A673 (cell line): ENCODE results near the gene AP5B1. TPM values are rescaled to one million over a fixed set of nuclear protein-coding genes. Genes with fewer than 3 reads are reported as not detected.

Source experiments
- BruUV-seq: library from RNA; stranded (reverse); fragments of 400-500 nt; replicated peaks from 2 replicates; lab custom pipeline; 2021; lab: Mats Ljungman, UMichigan
- CTCF ChIA-PET: fragments of 300-600 bp; sonication (Branson Sonifier 250); formaldehyde crosslinking; loops from one replicate; lab custom pipeline; 2022; ENCODE audit warnings: antibody characterized with exemption; lab: Charles Lee
- POLR2A ChIA-PET: fragments of 300-600 bp; sonication (Branson Sonifier 250); formaldehyde crosslinking; loops from one replicate; lab custom pipeline; 2022; ENCODE audit warnings: antibody characterized with exemption; ENCODE audit not compliant: low non-redundant PET; lab: Charles Lee
- DNase-seq: peaks from one replicate; pipeline ENCODE4 v3.0.0-alpha.2; 2015; ENCODE audit warnings: low spot score
- H3K27ac ChIP-seq: fragments of 200-600 bp; sonication (generic); 2 replicates; pipeline ENCODE4 v1.5.1; 2016; ENCODE audit warnings: mixed run types, low read depth, mild to moderate bottlenecking, mixed read lengths, antibody characterized with exemption, low read length; ENCODE audit not compliant: poor library complexity, severe bottlenecking
- H3K27me3 ChIP-seq: fragments of 200-600 bp; sonication (generic); replicated peaks from 2 replicates; pipeline ENCODE4 v1.6.1; 2017; ENCODE audit warnings: mixed run types, low read depth, mild to moderate bottlenecking, mixed read lengths, antibody characterized with exemption, low read length; ENCODE audit not compliant: insufficient read depth, poor library complexity
- H3K36me3 ChIP-seq: fragments of 200-600 bp; sonication (generic); 2 replicates; pipeline ENCODE4 v1.6.1; 2016; ENCODE audit warnings: mixed run types, mild to moderate bottlenecking, mixed read lengths, antibody characterized with exemption, low read length; ENCODE audit not compliant: insufficient read depth, poor library complexity, severe bottlenecking
- H3K4me1 ChIP-seq: fragments of 200-600 bp; sonication (generic); 2 replicates; pipeline ENCODE4 v1.6.1; 2017; ENCODE audit warnings: mixed run types, mild to moderate bottlenecking, mixed read lengths, antibody characterized with exemption, low read length; ENCODE audit not compliant: insufficient read depth, poor library complexity, severe bottlenecking
- H3K4me3 ChIP-seq: fragments of 200-600 bp; sonication (generic); 2 replicates; pipeline ENCODE4 v1.5.1; 2016; ENCODE audit warnings: low read depth, mixed run types, mild to moderate bottlenecking, mixed read lengths, low read length; ENCODE audit not compliant: poor library complexity, severe bottlenecking
- H3K9me3 ChIP-seq: fragments of 200-600 bp; sonication (generic); 2 replicates; pipeline ENCODE4 v1.6.1; 2016; ENCODE audit warnings: mixed run types, low read depth, mild to moderate bottlenecking, mixed read lengths, antibody characterized with exemption, low read length; ENCODE audit not compliant: poor library complexity, severe bottlenecking
- CTCF ChIP-seq: fragments of 300-800, 200-600 bp; sonication (generic); conservative IDR thresholded peaks from 2 replicates; pipeline ENCODE4 v1.5.1; 2017; ENCODE audit warnings: low read depth, mild to moderate bottlenecking, antibody characterized with exemption, low read length, moderate library complexity, mixed read lengths
- EZH2 ChIP-seq: fragments of 200-600 bp; sonication (generic); IDR thresholded peaks from 2 replicates; pipeline ENCODE4 v1.6.1; 2017; ENCODE audit warnings: borderline replicate concordance, low read depth, mild to moderate bottlenecking, mixed read lengths, antibody characterized with exemption, low read length; ENCODE audit not compliant: poor library complexity, severe bottlenecking
- intact Hi-C: fragments of 100-400 bp; cut with micrococcal nuclease; formaldehyde crosslinking; loops from one replicate; pipeline ENCODE4 v1.10.0; 2022; ENCODE audit not compliant: unreplicated experiment
- total RNA-seq: library from RNA; stranded (reverse); gene quantifications from 2 replicates; pipeline ENCODE4 v1.2.3, GENCODE V29; 2021

AP5B1 gene
- total RNA-seq, 1 experiment from 2014 or later, result 22.5 TPM

DNA sequence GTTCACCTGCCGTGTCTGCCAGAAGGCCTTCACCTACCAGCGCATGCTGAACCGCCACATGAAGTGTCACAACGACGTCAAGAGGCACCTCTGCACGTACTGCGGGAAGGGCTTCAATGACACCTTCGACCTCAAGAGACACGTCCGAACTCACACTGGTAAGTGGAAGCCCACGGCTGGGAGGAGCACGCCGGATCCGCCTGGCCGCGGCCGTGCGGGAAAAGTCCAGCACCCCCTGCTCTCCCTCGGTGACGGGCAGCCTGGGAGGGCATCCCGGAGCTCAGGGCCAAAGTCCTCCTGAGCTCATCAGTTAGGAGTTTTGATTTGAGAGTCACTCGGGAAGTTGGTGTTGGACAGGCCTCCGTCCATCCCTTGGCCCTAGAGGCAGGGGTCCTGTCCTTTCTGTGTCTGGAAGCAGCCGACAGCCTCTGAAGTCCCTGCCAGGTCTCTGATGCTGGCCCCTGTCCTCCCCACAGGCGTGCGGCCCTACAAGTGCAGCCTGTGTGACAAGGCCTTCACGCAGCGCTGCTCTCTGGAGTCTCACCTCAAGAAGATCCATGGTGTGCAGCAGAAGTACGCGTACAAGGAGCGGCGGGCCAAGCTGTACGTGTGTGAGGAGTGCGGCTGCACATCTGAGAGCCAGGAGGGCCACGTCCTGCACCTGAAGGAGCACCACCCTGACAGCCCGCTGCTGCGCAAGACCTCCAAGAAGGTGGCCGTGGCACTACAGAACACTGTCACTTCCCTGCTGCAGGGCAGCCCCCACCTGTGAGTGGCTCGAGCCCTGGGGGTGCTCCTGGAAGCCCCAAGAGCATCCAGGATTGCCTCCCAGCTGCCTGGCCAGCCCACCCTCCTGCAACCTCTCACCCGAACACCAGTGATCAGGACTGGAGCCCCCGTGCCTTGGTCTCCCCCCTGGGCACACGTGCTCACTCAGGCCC, 14.1 kb upstream of the AP5B1 start:
- H3K9me3 ChIP-seq, result no peaks in the 10 kb centered on the region
- ChIA-PET POLR2A (no interaction called here), CTCF (no interaction called here)
- intact Hi-C loops, result no loop called here
- no peak overlapping the region for H3K27ac ChIP-seq
- H3K36me3 ChIP-seq, result no peaks in the 10 kb centered on the region
- no peak for TF ChIP-seq EZH2
- TF ChIP-seq CTCF, result no peak
- H3K4me3 ChIP-seq, result no peak overlapping the region
- BruUV-seq, result no TSS peak
- DNase-seq, result no peak
- H3K4me1 ChIP-seq, result no peaks in the 10 kb centered on the region
- H3K27me3 ChIP-seq, result peaks cover 9% of the 10 kb centered on the region

GRCh38 chr11:65793625-65794400, 13.0 kb upstream of the AP5B1 start:
- H3K9me3 ChIP-seq, result no peaks in the 10 kb centered on the region
- TF ChIP-seq EZH2, result no peak
- TF ChIP-seq CTCF, result no peak
- CTCF ChIA-PET, result no interaction called here
- no peaks in the 10 kb centered on the region for H3K36me3 ChIP-seq
- intact Hi-C loops, result no loop called here
- no peak overlapping the region for H3K4me3 ChIP-seq
- no TSS peak for BruUV-seq
- DNase-seq, result no peak
- no peaks in the 10 kb centered on the region for H3K4me1 ChIP-seq
- POLR2A ChIA-PET, result no interaction called here
- peaks cover 18% of the 10 kb centered on the region for H3K27me3 ChIP-seq
- no peak overlapping the region for H3K27ac ChIP-seq

DNA sequence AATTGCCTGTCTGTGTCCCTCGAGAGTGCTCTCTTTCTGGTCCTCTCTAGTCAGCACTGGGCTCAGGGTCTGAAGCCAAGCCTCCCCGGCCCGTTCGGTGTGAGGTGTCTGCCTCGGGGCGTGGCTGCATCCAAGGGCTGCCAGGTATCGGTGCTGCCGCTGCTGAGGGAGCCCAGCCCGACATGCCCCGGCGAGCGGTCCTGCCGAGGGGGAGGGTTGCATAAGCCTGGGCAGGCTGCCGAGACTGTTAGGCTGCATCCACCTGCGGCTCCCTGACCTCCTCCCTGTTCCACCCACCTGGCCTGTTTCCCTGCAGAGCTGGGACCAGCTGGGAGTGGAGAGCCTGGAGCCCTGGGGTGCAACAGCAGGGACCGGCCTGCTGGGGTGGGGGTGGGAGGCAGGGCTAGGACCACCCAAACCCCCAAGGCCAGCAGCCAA, 12.4 kb upstream of the AP5B1 start:
- no peak overlapping the region for H3K4me3 ChIP-seq
- peaks cover 1% of the 10 kb centered on the region for H3K4me1 ChIP-seq
- ChIA-PET POLR2A (no interaction called here), CTCF (no interaction called here)
- no peaks in the 10 kb centered on the region for H3K36me3 ChIP-seq
- intact Hi-C loops, result no loop called here
- H3K27me3 ChIP-seq, result peaks cover 24% of the 10 kb centered on the region
- DNase-seq, result no peak
- no peak overlapping the region for H3K27ac ChIP-seq
- BruUV-seq, result no TSS peak
- TF ChIP-seq EZH2 (no peak), CTCF (no peak)
- no peaks in the 10 kb centered on the region for H3K9me3 ChIP-seq
